Mesothelial cell of epicardium (in vitro differentiated cells): Measurements from ENCODE around the gene TRDMT1. TPM values are rescaled to one million over a fixed set of nuclear protein-coding genes. Genes with fewer than 3 reads are reported as not detected.
A peak's percentile ranks its signal among the peaks of the same experiment; 100 is the strongest.

ENCODE experiments used
- DNase-seq, 2 experiments: peaks; one replicate each; pipeline ENCODE4 v3.0.0; 2021; ENCODE audit warnings: low spot score in 2 of 2; ENCODE audit not compliant: unreplicated experiment in 2 of 2
- H3K27ac Mint-ChIP-seq: 2 replicates; pipeline ENCODE4 v1.8.0; 2021; ENCODE audit warnings: mixed read lengths
- H3K27me3 Mint-ChIP-seq: 2 replicates; pipeline ENCODE4 v1.8.0; 2021; ENCODE audit warnings: low read depth, mixed read lengths
- H3K36me3 Mint-ChIP-seq: 2 replicates; pipeline ENCODE4 v1.8.0; 2021; ENCODE audit warnings: mixed read lengths
- H3K4me1 Mint-ChIP-seq: 2 replicates; pipeline ENCODE4 v1.8.0; 2021; ENCODE audit warnings: mixed read lengths
- H3K4me3 Mint-ChIP-seq: 2 replicates; pipeline ENCODE4 v1.8.0; 2021; ENCODE audit warnings: mild to moderate bottlenecking, moderate library complexity, mixed read lengths
- H3K9me3 Mint-ChIP-seq: 2 replicates; pipeline ENCODE4 v1.8.0; 2021; ENCODE audit warnings: mixed read lengths
- total RNA-seq: library from RNA; stranded (reverse); gene quantifications from 3 replicates; pipeline ENCODE4 v1.2.1, GENCODE V29; 2021
- TF ChIP-seq, protein P1 (sequence below): fragments of 200-600 bp; sonication (generic); IDR thresholded peaks from one replicate; pipeline ENCODE4 v1.5.0; 2021; ENCODE audit warnings: antibody characterized with exemption; ENCODE audit not compliant: unreplicated experiment

The TRDMT1 gene
- total RNA-seq, 1 donor from 2014 or later = 8.2 TPM

DNA sequence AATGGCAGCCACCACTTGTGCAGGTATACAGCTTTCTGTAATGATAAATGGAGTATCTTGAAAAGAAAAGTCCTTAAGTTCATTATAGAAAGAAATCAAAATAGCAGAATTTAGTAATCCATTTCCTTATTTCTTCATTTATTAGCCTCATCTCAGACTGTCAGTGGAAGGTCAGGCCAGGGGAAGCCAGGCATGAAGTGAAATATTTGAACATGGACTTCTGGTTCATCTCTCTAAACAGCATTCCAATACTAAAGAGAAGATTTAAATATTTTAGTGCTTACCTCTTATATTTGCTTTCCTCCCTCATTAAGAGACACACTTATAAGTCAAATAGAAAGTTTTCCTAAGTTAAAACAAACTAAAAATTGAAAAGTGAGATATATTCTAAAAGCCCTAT, 26.8 kb downstream of the TRDMT1 start:
- TF ChIP-seq, protein P1, sequence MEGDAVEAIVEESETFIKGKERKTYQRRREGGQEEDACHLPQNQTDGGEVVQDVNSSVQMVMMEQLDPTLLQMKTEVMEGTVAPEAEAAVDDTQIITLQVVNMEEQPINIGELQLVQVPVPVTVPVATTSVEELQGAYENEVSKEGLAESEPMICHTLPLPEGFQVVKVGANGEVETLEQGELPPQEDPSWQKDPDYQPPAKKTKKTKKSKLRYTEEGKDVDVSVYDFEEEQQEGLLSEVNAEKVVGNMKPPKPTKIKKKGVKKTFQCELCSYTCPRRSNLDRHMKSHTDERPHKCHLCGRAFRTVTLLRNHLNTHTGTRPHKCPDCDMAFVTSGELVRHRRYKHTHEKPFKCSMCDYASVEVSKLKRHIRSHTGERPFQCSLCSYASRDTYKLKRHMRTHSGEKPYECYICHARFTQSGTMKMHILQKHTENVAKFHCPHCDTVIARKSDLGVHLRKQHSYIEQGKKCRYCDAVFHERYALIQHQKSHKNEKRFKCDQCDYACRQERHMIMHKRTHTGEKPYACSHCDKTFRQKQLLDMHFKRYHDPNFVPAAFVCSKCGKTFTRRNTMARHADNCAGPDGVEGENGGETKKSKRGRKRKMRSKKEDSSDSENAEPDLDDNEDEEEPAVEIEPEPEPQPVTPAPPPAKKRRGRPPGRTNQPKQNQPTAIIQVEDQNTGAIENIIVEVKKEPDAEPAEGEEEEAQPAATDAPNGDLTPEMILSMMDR = no peak
- no peaks in the 10 kb centered on the region for H3K27me3 Mint-ChIP-seq
- H3K27ac Mint-ChIP-seq = no peak overlapping the region
- peaks cover 36% of the 10 kb centered on the region for H3K4me1 Mint-ChIP-seq
- H3K9me3 Mint-ChIP-seq = no peaks in the 10 kb centered on the region
- peaks cover 2% of the 10 kb centered on the region for H3K36me3 Mint-ChIP-seq
- no peak for DNase-seq
- H3K4me3 Mint-ChIP-seq = no peak overlapping the region

DNA sequence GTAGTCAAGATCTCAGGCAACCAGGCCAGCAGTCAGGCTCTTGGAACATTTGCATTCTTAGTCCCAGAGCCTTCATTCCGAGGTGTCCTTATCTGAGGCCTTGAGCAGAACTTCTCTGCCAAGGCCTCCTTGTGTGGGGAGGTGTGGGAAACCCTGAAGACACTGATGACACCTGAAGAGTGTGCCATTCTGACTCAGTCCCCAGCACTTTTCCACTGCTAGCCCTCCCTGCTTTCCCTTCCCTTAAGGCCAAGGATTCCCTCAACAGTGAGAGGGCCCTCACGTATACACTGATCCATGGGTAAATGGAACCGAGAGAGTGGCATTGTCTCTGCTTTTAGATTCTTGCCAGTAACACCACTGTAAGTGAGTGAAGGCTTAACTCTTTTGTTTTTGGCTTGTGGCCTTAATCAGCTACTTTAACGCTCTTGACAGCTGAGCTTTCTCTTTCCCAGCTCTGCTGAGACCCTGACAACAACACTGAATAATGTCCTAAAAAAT, 30.3 kb downstream of the TRDMT1 start:
- H3K4me1 Mint-ChIP-seq = peaks cover 41% of the 10 kb centered on the region
- H3K27ac Mint-ChIP-seq = peak overlapping the region; percentile 47
- H3K9me3 Mint-ChIP-seq = no peaks in the 10 kb centered on the region
- TF ChIP-seq, protein P1 = no peak
- peaks cover 2% of the 10 kb centered on the region for H3K36me3 Mint-ChIP-seq
- H3K4me3 Mint-ChIP-seq = no peak overlapping the region
- DNase-seq = no peak
- H3K27me3 Mint-ChIP-seq = no peaks in the 10 kb centered on the region

DNA sequence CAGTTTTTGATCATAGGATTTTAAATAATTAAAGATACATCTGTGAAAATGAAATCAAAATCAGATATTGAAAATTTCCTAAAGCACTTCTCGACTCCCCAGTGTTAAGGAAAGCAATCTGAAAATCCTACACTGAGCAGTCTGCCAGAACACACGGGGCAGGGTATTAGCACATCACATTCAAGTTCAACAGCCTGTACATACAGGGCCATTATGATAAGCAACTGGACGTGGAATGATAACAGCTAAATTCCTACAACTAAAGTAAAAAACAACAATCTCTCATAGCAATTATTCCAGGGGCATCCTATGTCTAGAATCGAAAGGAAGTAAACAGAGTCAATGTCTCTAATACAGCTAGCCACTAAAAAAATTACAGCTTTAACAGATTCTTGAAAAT, 31.7 kb downstream of the TRDMT1 start:
- no peaks in the 10 kb centered on the region for H3K27me3 Mint-ChIP-seq
- peaks cover under 1% of the 10 kb centered on the region for H3K9me3 Mint-ChIP-seq
- H3K36me3 Mint-ChIP-seq = peaks cover 3% of the 10 kb centered on the region
- no peak overlapping the region for H3K4me3 Mint-ChIP-seq
- H3K27ac Mint-ChIP-seq = peak overlapping the region; percentile 57
- TF ChIP-seq, protein P1 = no peak
- no peak for DNase-seq
- H3K4me1 Mint-ChIP-seq = peaks cover 34% of the 10 kb centered on the region

DNA sequence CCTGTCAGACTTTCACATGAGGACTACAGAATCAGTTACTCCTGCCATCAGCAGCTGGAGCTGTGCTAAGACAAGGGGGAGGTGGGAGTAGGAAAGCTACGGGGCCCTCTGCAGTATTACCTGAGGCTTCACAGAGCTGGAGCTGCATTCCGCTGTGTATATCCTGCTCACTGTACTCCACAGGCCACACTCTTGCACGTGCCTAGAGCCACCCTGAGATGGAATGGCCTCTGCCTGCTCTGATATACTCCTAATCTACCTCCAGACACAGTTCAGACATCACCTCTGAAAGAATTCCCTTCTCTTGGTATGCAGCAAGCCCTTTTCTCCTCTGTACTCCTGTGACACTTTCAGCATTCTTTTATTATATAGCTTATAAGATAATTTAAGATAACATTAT, 34.8 kb downstream of the TRDMT1 start:
- no peak for DNase-seq
- peaks cover 26% of the 10 kb centered on the region for H3K4me1 Mint-ChIP-seq

DNA sequence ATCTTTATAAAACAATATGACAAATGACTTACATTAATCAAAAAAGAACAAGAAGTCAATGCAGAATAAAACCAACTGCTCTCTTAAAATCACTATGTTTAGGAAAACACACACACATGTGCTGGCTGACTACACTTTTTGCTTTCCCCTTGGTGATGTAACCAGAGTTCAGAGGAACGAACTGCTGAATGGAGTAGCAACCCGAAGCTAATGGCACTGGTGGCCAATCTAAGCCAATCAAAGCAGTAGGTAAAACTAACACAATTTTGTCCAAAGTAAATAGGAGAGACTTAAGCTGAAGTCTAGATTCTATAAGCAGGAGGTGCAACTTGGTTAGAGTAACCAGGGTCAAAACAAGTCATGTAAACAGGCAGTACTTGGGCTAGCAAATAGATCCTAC, 38.6 kb downstream of the TRDMT1 start:
- no peaks in the 10 kb centered on the region for H3K27me3 Mint-ChIP-seq
- peaks cover 2% of the 10 kb centered on the region for H3K4me1 Mint-ChIP-seq
- TF ChIP-seq, protein P1 = no peak
- no peak overlapping the region for H3K27ac Mint-ChIP-seq
- peaks cover 5% of the 10 kb centered on the region for H3K36me3 Mint-ChIP-seq
- peaks cover 5% of the 10 kb centered on the region for H3K9me3 Mint-ChIP-seq
- H3K4me3 Mint-ChIP-seq = no peak overlapping the region
- DNase-seq = no peak

More for the DNA sequence above, 34.8 kb downstream of the TRDMT1 start:
- Mint-ChIP-seq H3K9me3 (peaks cover 5% of the 10 kb centered on the region), H3K27ac (no peak overlapping the region), H3K27me3 (no peaks in the 10 kb centered on the region), H3K4me3 (no peak overlapping the region), H3K36me3 (peaks cover 5% of the 10 kb centered on the region)
- TF ChIP-seq, protein P1 = no peak

DNA sequence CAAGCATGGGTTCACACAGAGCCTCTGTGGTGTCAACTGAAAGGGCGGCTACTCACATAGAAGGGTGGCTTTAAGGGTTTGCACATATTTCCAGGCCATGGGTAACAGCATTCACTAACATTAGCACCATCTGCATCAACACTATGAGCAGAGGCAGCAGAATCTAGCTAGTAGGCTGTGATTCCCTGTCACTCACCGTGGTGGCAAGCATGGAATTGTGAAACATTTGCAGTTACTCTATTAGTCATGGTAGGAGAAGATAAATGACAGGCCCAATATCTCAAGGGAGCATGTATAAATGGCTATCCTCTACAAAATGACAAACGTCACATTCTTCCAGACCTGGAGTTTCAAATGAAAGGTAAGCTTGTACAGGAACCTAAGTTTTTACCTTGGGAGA, 39.7 kb downstream of the TRDMT1 start:
- Mint-ChIP-seq H3K4me1 (peaks cover 1% of the 10 kb centered on the region), H3K27ac (no peak overlapping the region), H3K9me3 (peaks cover 5% of the 10 kb centered on the region), H3K36me3 (peaks cover 5% of the 10 kb centered on the region), H3K4me3 (no peak overlapping the region), H3K27me3 (no peaks in the 10 kb centered on the region)
- DNase-seq = no peak
- TF ChIP-seq, protein P1 = no peak
